Panc1 (cell line): ENCODE data around the gene PDXK. TPM values are rescaled to one million over a fixed set of nuclear protein-coding genes. Genes with fewer than 3 reads are reported as not detected.
A peak's percentile ranks its signal among the peaks of the same experiment; 100 is the strongest.

Source experiments
- ATAC-seq: fragments of 200-7000 bp; cut with Tn5 transposase; 2 replicates; pipeline ENCODE4 v1.9.1; 2020; ENCODE audit warnings: mild to moderate bottlenecking, moderate library complexity
- BruUV-seq: library from RNA; stranded (reverse); fragments of 400-500 nt; replicated peaks from 2 replicates; lab custom pipeline; 2021; lab: Mats Ljungman, UMichigan
- CTCF ChIA-PET: fragments of 300-600 bp; sonication (Branson Sonifier 250); formaldehyde crosslinking; loops from one replicate; lab custom pipeline; 2022; ENCODE audit warnings: antibody characterized with exemption; lab: Charles Lee
- POLR2A ChIA-PET: fragments of 300-600 bp; sonication (Branson Sonifier 250); formaldehyde crosslinking; loops from one replicate; lab custom pipeline; 2022; ENCODE audit warnings: antibody characterized with exemption; lab: Charles Lee
- DNase-seq: peaks from one replicate; pipeline ENCODE4 v3.0.0-alpha.2; 2010; ENCODE audit warnings: low read depth, low spot score
- H3K27ac ChIP-seq: 2 replicates; pipeline ENCODE4 v1.5.1; 2011; ENCODE audit warnings: mild to moderate bottlenecking, low read length, inconsistent platforms
- H3K27me3 ChIP-seq: fragments of 200-500 bp; sonication (Bioruptor generic); 2 replicates; pipeline ENCODE4 v1.6.0; 2014; ENCODE audit warnings: low read length, inconsistent platforms; ENCODE audit not compliant: control insufficient read depth, insufficient read depth
- H3K36me3 ChIP-seq: fragments of 200-500 bp; sonication (Bioruptor generic); 2 replicates; pipeline ENCODE4 v1.5.1; 2014; ENCODE audit warnings: inconsistent platforms, mild to moderate bottlenecking, low read length, moderate library complexity; ENCODE audit not compliant: control insufficient read depth, insufficient read depth
- H3K4me1 ChIP-seq: 2 replicates; pipeline ENCODE4 v1.5.1; 2011; ENCODE audit warnings: inconsistent platforms, mild to moderate bottlenecking, low read length, moderate library complexity; ENCODE audit not compliant: control insufficient read depth, insufficient read depth
- H3K4me3 ChIP-seq, 2 experiments: 2 replicates each; pipeline ENCODE4 v1.5.1; 2011 to 2012; ENCODE audit warnings: low read depth in 2 of 2, low read length in 2 of 2, mild to moderate bottlenecking in 2 of 2, inconsistent platforms in 1 of 2, moderate library complexity in 1 of 2
- H3K9me3 ChIP-seq: fragments of 200-500 bp; sonication (Bioruptor generic); 2 replicates; pipeline ENCODE4 v1.5.1; 2014; ENCODE audit warnings: low read depth, mild to moderate bottlenecking, inconsistent platforms, low read length, moderate library complexity; ENCODE audit not compliant: control insufficient read depth, insufficient read depth
- POLR2AphosphoS5 ChIP-seq: IDR thresholded peaks from 2 replicates; pipeline ENCODE4 v1.6.1; 2012; ENCODE audit warnings: mild to moderate bottlenecking, low read depth, low read length, moderate library complexity
- SIN3A ChIP-seq: IDR thresholded peaks from 2 replicates; pipeline ENCODE4 v1.6.1; 2012; ENCODE audit warnings: low read depth, mild to moderate bottlenecking, low read length, moderate library complexity, borderline replicate concordance; ENCODE audit not compliant: insufficient read depth
- TCF7L2 ChIP-seq: IDR thresholded peaks from 2 replicates; pipeline ENCODE4 v1.6.1; 2011; ENCODE audit warnings: mild to moderate bottlenecking, low read depth, low read length, inconsistent platforms
- in situ Hi-C: cut with HindIII; loops from 2 replicates; pipeline ENCODE4 v1.10.0; 2016; ENCODE audit warnings: low sequenced_read_pairs, low pct_unique_long_range_greater_than_20kb
- intact Hi-C: fragments of 100-400 bp; cut with micrococcal nuclease; formaldehyde crosslinking; loops from one replicate; pipeline ENCODE4 v1.10.0; 2022; ENCODE audit not compliant: unreplicated experiment
- total RNA-seq: library from RNA; stranded (reverse); gene quantifications from one replicate; pipeline ENCODE4 v1.2.1, GENCODE V29; 2021; ENCODE audit not compliant: unreplicated experiment
- TF ChIP-seq, protein P1 (sequence below): fragments of 450-650 bp; IDR thresholded peaks from 2 replicates; pipeline ENCODE4 v1.5.1; 2017; ENCODE audit warnings: mild to moderate bottlenecking
- TF ChIP-seq, protein P2 (sequence below), 2 experiments: IDR thresholded peaks; 2 replicates each; pipeline ENCODE4 v1.6.1; 2011 to 2012; ENCODE audit warnings: low read depth in 2 of 2, control low read depth in 1 of 2, low read length in 1 of 2, mild to moderate bottlenecking in 1 of 2, moderate library complexity in 1 of 2; ENCODE audit not compliant: insufficient read depth in 1 of 2

Gene PDXK
- total RNA-seq, 1 experiment from 2014 or later = 184 TPM

DNA sequence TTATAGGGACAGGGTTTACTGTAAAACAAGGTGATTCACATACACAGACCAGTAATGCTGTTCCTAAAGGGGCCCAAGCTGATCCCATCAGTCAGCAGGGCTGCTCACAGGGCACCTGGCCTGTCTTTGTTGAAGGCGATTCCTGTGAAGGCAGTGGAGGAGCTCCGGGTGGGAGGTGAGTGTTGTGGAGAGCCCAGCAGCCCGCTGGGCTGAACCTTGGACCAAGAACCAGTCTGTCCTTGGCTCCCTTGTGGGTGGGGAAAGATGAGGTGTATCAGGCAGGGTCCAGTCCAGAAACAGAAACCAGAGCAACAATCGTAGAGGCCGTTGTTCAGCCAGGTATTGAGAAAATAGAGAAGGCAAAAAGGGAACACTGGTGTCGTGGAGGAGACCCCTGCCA is 12.5 kb downstream of the PDXK start:
- TF ChIP-seq, protein P1, sequence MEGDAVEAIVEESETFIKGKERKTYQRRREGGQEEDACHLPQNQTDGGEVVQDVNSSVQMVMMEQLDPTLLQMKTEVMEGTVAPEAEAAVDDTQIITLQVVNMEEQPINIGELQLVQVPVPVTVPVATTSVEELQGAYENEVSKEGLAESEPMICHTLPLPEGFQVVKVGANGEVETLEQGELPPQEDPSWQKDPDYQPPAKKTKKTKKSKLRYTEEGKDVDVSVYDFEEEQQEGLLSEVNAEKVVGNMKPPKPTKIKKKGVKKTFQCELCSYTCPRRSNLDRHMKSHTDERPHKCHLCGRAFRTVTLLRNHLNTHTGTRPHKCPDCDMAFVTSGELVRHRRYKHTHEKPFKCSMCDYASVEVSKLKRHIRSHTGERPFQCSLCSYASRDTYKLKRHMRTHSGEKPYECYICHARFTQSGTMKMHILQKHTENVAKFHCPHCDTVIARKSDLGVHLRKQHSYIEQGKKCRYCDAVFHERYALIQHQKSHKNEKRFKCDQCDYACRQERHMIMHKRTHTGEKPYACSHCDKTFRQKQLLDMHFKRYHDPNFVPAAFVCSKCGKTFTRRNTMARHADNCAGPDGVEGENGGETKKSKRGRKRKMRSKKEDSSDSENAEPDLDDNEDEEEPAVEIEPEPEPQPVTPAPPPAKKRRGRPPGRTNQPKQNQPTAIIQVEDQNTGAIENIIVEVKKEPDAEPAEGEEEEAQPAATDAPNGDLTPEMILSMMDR = no peak
- TF ChIP-seq TCF7L2 (no peak), SIN3A (no peak), POLR2AphosphoS5 (no peak)
- TF ChIP-seq, protein P2, sequence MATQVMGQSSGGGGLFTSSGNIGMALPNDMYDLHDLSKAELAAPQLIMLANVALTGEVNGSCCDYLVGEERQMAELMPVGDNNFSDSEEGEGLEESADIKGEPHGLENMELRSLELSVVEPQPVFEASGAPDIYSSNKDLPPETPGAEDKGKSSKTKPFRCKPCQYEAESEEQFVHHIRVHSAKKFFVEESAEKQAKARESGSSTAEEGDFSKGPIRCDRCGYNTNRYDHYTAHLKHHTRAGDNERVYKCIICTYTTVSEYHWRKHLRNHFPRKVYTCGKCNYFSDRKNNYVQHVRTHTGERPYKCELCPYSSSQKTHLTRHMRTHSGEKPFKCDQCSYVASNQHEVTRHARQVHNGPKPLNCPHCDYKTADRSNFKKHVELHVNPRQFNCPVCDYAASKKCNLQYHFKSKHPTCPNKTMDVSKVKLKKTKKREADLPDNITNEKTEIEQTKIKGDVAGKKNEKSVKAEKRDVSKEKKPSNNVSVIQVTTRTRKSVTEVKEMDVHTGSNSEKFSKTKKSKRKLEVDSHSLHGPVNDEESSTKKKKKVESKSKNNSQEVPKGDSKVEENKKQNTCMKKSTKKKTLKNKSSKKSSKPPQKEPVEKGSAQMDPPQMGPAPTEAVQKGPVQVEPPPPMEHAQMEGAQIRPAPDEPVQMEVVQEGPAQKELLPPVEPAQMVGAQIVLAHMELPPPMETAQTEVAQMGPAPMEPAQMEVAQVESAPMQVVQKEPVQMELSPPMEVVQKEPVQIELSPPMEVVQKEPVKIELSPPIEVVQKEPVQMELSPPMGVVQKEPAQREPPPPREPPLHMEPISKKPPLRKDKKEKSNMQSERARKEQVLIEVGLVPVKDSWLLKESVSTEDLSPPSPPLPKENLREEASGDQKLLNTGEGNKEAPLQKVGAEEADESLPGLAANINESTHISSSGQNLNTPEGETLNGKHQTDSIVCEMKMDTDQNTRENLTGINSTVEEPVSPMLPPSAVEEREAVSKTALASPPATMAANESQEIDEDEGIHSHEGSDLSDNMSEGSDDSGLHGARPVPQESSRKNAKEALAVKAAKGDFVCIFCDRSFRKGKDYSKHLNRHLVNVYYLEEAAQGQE (IDR thresholded peaks at IDR 0.05; ENCODE audit: insufficient read depth in 1 of 2, low read depth in 2 of 2, low read length in 1 of 2) = no peak
- ChIA-PET CTCF (no interaction called here), POLR2A (no interaction called here)
- Histone ChIP-seq H3K36me3 (no peaks in the 10 kb centered on the region), H3K27ac (peak overlapping the region; percentile 86), H3K9me3 (no peaks in the 10 kb centered on the region), H3K4me3 (no peak overlapping the region), H3K27me3 (no peaks in the 10 kb centered on the region), H3K4me1 (peaks cover 75% of the 10 kb centered on the region)
- ATAC-seq = no peak
- no peak for DNase-seq
- BruUV-seq = no TSS peak
- in situ Hi-C loops = no loop called here
- intact Hi-C loops = no loop called here

DNA sequence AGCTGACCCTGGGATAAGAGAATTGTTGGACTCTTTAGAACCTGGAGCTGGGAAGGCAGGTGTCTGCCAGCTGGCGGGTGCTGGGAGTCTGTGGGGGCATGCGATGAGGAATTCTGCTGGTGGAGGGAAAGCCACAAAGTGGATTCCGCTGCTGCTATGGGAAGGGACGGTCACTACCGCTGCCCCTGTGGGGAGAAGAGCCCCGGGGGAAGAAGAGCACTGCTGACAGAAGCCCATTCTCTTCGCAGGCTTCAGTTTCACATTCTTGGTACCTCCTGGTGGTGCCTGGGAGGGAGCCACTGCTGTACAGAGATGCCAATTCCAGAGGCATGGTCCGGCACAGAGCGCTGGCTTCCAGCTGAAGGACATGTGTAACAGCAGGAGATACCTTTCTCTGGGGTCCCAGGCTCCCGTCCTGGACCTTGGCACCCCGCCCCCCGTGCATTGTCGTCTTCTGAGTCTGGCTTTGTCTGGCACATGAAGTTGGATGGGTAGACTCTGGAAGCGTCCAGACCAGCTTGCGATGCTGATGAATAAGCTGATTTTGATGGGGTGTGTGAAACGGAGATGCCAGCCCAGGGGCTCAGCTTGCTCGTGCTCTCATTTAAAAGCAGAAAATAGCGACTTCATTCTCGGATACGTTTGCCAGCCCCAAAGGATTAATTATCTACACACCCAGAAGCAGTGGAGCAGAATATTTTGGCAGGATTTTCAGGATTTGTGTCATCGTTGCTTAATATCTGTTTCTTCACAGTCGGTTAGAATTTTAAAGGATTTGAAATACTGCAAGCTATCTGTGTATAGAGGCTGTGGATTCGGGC is 13.2 kb downstream of the PDXK start:
- CTCF ChIA-PET = interaction anchor here (0.6 kb wide), 2 partner anchors 21 to 26 kb away, joined by 4 read pairs; no protein-coding TSS in a partner anchor
- no peak overlapping the region for H3K4me3 ChIP-seq
- H3K36me3 ChIP-seq = no peaks in the 10 kb centered on the region
- in situ Hi-C loops (no loop called here), intact Hi-C loops (no loop called here)
- no peaks in the 10 kb centered on the region for H3K9me3 ChIP-seq
- no peaks in the 10 kb centered on the region for H3K27me3 ChIP-seq
- no peak for DNase-seq
- TF ChIP-seq SIN3A (no peak), TCF7L2 (no peak), POLR2AphosphoS5 (no peak)
- BruUV-seq = TSS peak; percentile 30
- POLR2A ChIA-PET = interaction anchor here (0.5 kb wide), 1 partner anchor 42 kb away, joined by 4 read pairs; no protein-coding TSS in a partner anchor
- H3K27ac ChIP-seq = peak overlapping the region; percentile 86
- ATAC-seq = no peak
- peaks cover 70% of the 10 kb centered on the region for H3K4me1 ChIP-seq
